HepG2 (cell line): ENCODE data around the gene MCRIP2. TPM values are rescaled to one million over a fixed set of nuclear protein-coding genes. Genes with fewer than 3 reads are reported as not detected.

Experiments
- BRD4 ChIP-seq: sonication (generic); formaldehyde crosslinking; IDR thresholded peaks from 2 replicates; pipeline ENCODE4 v1.4.0; 2020; ENCODE audit warnings: missing genetic modification reagents
- KDM5B ChIP-seq: sonication (generic); formaldehyde crosslinking; IDR thresholded peaks from 2 replicates; pipeline ENCODE4 v1.4.0; 2020; ENCODE audit warnings: missing genetic modification reagents, mild to moderate bottlenecking, borderline replicate concordance
- KLF6 ChIP-seq: IDR thresholded peaks from 2 replicates; pipeline ENCODE4 v1.8.0; 2016; ENCODE audit warnings: missing biosample characterization, missing genetic modification reagents
- NFRKB ChIP-seq: fragments of 450-650 bp; IDR thresholded peaks from 2 replicates; pipeline ENCODE4 v1.6.1; 2017
- SALL1 ChIP-seq: sonication (generic); formaldehyde crosslinking; IDR thresholded peaks from 2 replicates; pipeline ENCODE4 v1.8.0; 2022; ENCODE audit warnings: mild to moderate bottlenecking, missing genetic modification reagents
- SKIL ChIP-seq: sonication (generic); formaldehyde crosslinking; IDR thresholded peaks from 2 replicates; pipeline ENCODE4 v1.8.0; 2022; ENCODE audit warnings: missing genetic modification reagents, mild to moderate bottlenecking, moderate library complexity, borderline replicate concordance
- TFDP1 ChIP-seq: IDR thresholded peaks from 2 replicates; pipeline ENCODE4 v1.6.1; 2016; ENCODE audit warnings: missing compliant biosample characterization, missing genetic modification reagents, borderline replicate concordance
- THAP8 ChIP-seq: sonication (generic); formaldehyde crosslinking; IDR thresholded peaks from 2 replicates; pipeline ENCODE4 v1.5.1; 2020; ENCODE audit warnings: missing genetic modification reagents, mild to moderate bottlenecking, borderline replicate concordance
- ZNF281 ChIP-seq: sonication (generic); formaldehyde crosslinking; IDR thresholded peaks from 2 replicates; pipeline ENCODE4 v1.4.0; 2020; ENCODE audit warnings: missing genetic modification reagents, borderline replicate concordance
- ZNF546 ChIP-seq: sonication (generic); formaldehyde crosslinking; conservative IDR thresholded peaks from 2 replicates; pipeline ENCODE4 v1.8.1; 2023; ENCODE audit warnings: mild to moderate bottlenecking, missing genetic modification reagents
- polyA plus RNA-seq, 8 experiments: library from polyadenylated mRNA; depleted of rRNA in 3 of 8; stranded (reverse) in 7 of 8; unstranded in 1 of 8; fragments of >200 nt; fragmentation: Illumina TruSeq in 4 of 8; extraction: Trizol in 4 of 8; gene quantifications; 2 replicates each; pipeline versions ENCODE4 v1.2.1 to v1.2.3, GENCODE V29; 2011 to 2016; ENCODE audit warnings: low read depth in 4 of 8, missing spikeins in 1 of 8, mixed read lengths in 1 of 8; ENCODE audit not compliant: insufficient read depth in 1 of 8
- total RNA-seq, 5 experiments: library from RNA; depleted of rRNA; stranded (reverse); fragments of >200 nt; fragmentation: Illumina TruSeq; extraction: Trizol; gene quantifications; 2 replicates each; pipeline ENCODE4 v1.2.3, GENCODE V29; 2016; ENCODE audit warnings: low read depth in 1 of 5
- TF ChIP-seq, protein P1 (sequence below): sonication (generic); formaldehyde crosslinking; IDR thresholded peaks from 2 replicates; pipeline ENCODE4 v1.4.0; 2020; ENCODE audit warnings: mild to moderate bottlenecking, missing genetic modification reagents
- TF ChIP-seq, protein P2 (sequence below): sonication (generic); formaldehyde crosslinking; IDR thresholded peaks from 2 replicates; pipeline ENCODE4 v1.9.0; 2022; ENCODE audit warnings: missing genetic modification reagents, mild to moderate bottlenecking, borderline replicate concordance

MCRIP2 gene
- total and polyA plus RNA-seq, 2 of the 13 experiments (the other 11 are each of a cell fraction or from before 2014, with no cell fraction given), result 39.6 to 76.7 TPM

DNA sequence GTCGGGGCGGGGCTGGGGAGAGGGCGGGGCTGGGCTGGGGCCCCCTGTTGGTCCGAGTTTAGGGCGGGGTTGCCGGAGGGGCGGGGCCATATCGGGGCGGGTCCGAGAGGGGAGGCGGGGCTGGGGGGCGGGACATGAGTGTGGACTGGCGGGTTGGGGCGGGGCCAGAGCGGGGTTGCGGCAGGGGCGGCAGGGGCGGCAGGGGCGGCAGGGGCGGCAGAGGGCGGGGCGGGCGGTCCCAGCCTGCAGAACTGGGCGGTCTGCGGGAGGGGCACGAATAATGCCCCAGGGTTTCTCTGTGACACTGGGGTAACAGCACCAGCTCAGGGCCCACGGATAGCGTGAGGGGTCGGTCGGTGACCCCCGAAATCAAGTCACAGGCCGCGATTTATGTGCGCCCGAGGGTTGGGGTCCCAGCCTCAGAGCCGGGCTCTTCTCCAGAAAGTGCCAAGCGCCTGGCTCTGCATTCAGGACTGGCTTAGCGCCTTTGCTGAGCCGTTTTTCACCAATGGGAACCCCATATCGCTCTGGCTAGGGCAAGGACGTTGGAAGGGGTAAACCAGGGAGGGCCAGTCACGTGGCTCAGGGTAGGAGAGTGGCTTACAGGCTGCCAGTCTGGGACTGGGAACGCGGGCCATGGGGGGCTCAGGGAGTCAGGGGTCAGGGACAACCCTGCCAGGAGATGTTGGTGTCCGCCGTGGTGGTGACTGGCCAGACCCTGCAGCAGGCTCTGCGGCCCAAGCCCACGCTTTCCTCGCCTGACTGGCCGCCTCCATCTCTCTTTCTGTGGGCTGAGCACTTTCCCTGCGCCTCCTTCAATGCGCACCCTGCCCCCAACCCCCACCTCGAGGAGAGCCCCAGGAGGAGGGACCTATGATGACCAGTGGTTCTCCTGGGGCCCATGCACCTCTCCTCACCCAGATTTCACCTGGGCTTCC lies 4.3 kb upstream of the MCRIP2 start (continued):
- TF ChIP-seq SKIL (CRISPR knock-in tag) (no peak), ZNF546 (CRISPR knock-in tag) (no peak), NFRKB (no peak), SALL1 (CRISPR knock-in tag) (0 out of 2 replicates have a peak, but pooled peaks have one; percentile 18), THAP8 (CRISPR knock-in tag) (0 out of 2 replicates have a peak, but pooled peaks have one; percentile 12), BRD4 (CRISPR knock-in tag) (no peak), KLF6 (CRISPR knock-in tag) (no peak), ZNF281 (no peak), KDM5B (no peak; the same call in 1 of the 2 replicates), TFDP1 (no peak)
- TF ChIP-seq, protein P1, sequence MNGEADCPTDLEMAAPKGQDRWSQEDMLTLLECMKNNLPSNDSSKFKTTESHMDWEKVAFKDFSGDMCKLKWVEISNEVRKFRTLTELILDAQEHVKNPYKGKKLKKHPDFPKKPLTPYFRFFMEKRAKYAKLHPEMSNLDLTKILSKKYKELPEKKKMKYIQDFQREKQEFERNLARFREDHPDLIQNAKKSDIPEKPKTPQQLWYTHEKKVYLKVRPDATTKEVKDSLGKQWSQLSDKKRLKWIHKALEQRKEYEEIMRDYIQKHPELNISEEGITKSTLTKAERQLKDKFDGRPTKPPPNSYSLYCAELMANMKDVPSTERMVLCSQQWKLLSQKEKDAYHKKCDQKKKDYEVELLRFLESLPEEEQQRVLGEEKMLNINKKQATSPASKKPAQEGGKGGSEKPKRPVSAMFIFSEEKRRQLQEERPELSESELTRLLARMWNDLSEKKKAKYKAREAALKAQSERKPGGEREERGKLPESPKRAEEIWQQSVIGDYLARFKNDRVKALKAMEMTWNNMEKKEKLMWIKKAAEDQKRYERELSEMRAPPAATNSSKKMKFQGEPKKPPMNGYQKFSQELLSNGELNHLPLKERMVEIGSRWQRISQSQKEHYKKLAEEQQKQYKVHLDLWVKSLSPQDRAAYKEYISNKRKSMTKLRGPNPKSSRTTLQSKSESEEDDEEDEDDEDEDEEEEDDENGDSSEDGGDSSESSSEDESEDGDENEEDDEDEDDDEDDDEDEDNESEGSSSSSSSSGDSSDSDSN (CRISPR knock-in tag), result 0 out of 2 replicates have a peak, but pooled peaks have one; percentile 18
- TF ChIP-seq, protein P2, sequence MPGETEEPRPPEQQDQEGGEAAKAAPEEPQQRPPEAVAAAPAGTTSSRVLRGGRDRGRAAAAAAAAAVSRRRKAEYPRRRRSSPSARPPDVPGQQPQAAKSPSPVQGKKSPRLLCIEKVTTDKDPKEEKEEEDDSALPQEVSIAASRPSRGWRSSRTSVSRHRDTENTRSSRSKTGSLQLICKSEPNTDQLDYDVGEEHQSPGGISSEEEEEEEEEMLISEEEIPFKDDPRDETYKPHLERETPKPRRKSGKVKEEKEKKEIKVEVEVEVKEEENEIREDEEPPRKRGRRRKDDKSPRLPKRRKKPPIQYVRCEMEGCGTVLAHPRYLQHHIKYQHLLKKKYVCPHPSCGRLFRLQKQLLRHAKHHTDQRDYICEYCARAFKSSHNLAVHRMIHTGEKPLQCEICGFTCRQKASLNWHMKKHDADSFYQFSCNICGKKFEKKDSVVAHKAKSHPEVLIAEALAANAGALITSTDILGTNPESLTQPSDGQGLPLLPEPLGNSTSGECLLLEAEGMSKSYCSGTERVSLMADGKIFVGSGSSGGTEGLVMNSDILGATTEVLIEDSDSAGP, result peak; percentile 51; the same call in 1 of the 2 replicates
